Ascending aorta (tissue), 2 donors: ENCODE results near the gene ST8SIA1. TPM values are rescaled to one million over a fixed set of nuclear protein-coding genes. Genes with fewer than 3 reads are reported as not detected.
"Not testable (repeated sequence)": the region's sequence is repeated elsewhere in the genome, so short reads cannot be mapped to it uniquely, and the experiment has no call there.

ENCODE experiments used
- DNase-seq, 2 donors: peaks; one replicate each; pipeline ENCODE4 v3.0.0-alpha.2; 2019; ENCODE audit warnings: low spot score in 2 of 2
- H3K27ac ChIP-seq, 2 donors: fragments of 200-600 bp; sonication (generic); one replicate each; pipeline ENCODE4 v1.5.1; 2016 to 2017; ENCODE audit warnings: mild to moderate bottlenecking in 1 of 2
- H3K27me3 ChIP-seq: fragments of 200-600 bp; sonication (generic); one replicate; pipeline ENCODE4 v1.5.1; 2017
- H3K36me3 ChIP-seq, 2 donors: fragments of 200-600 bp; sonication (generic); one replicate each; pipeline ENCODE4 v1.5.1; 2016
- H3K4me1 ChIP-seq, 2 donors: fragments of 200-600 bp; sonication (generic); one replicate each; pipeline ENCODE4 v1.5.1; 2016 to 2017; ENCODE audit warnings: mild to moderate bottlenecking in 1 of 2
- H3K4me3 ChIP-seq, 2 donors: fragments of 200-600 bp; sonication (generic); one replicate each; pipeline ENCODE4 v1.5.1; 2016 to 2017; ENCODE audit warnings: mild to moderate bottlenecking in 1 of 2
- H3K9me3 ChIP-seq, 2 donors: fragments of 200-600 bp; sonication (generic); one replicate each; pipeline ENCODE4 v1.5.1; 2016
- CTCF ChIP-seq, 3 experiments: fragments of 200-600 bp in 2 of 3; fragments of 450-650 bp in 1 of 3; sonication (generic) in 2 of 3; IDR thresholded peaks; one replicate each; pipeline ENCODE4 v1.5.1; 2016 to 2019; ENCODE audit warnings: antibody characterized with exemption in 3 of 3, mild to moderate bottlenecking in 1 of 3, moderate library complexity in 1 of 3
- intact Hi-C: fragments of 100-400 bp; cut with DNase I; formaldehyde crosslinking; loops from one replicate; pipeline ENCODE4 v1.15.1; 2023
- total RNA-seq: library from RNA; depleted of rRNA; stranded (reverse); fragments of >200 nt; gene quantifications from one replicate; pipeline ENCODE4 v1.1.0, GENCODE V29; 2016

ST8SIA1 gene
- 9.7 TPM for total RNA-seq

GRCh38 chr12:22334410-22335100 lies at the start of gene ST8SIA1:
Gene ST8SIA1 (minus strand): TSS chr12:22334707. CDS start chr12:22334232, 475 bp downstream.
- Histone ChIP-seq H3K4me3 (peak within 1 kb of the TSS; percentile 59 to 73), H3K27ac (peak within 1 kb of the TSS; percentile 2 to 9), H3K9me3 (no peaks in the 10 kb centered on the region), H3K27me3 (no peaks in the 10 kb centered on the region), H3K36me3 (no peaks in the 10 kb centered on the region), H3K4me1 (no peaks in the 10 kb centered on the region)
- TF ChIP-seq CTCF (IDR thresholded peaks at IDR 0.05) = no peak
- DNase-seq = peak in 1 of 2 donors; percentile 63
- intact Hi-C loops = loop anchor here (1.0 to 5.0 kb wide), 4 partner anchors 57 to 251 kb away; no protein-coding TSS in a partner anchor

- H3K27me3 ChIP-seq = no peaks in the 10 kb centered on the region
- H3K9me3 ChIP-seq = no peaks in the 10 kb centered on the region
- intact Hi-C loops = no loop called here
- no peak overlapping the region for H3K27ac ChIP-seq
- no peak for DNase-seq
- no peaks in the 10 kb centered on the region for H3K36me3 ChIP-seq
- H3K4me1 ChIP-seq = no peaks in the 10 kb centered on the region
- H3K4me3 ChIP-seq = no peak overlapping the region
- TF ChIP-seq CTCF (IDR thresholded peaks at IDR 0.05) = no peak
Observed at GRCh38 chr12:22380031-22380430, 45.5 kb upstream of the ST8SIA1 start.

GRCh38 chr12:22377731-22378496 lies 43.4 kb upstream of the ST8SIA1 start:
- TF ChIP-seq CTCF (IDR thresholded peaks at IDR 0.05) = no peak
- Histone ChIP-seq H3K27ac (no peak overlapping the region), H3K4me1 (no peaks in the 10 kb centered on the region), H3K4me3 (no peak overlapping the region), H3K9me3 (no peaks in the 10 kb centered on the region), H3K36me3 (no peaks in the 10 kb centered on the region), H3K27me3 (no peaks in the 10 kb centered on the region)
- intact Hi-C loops = no loop called here
- DNase-seq = no peak

GRCh38 chr12:22376596-22377150 lies 42.2 kb upstream of the ST8SIA1 start:
- H3K27me3 ChIP-seq, H3K27ac ChIP-seq, H3K9me3 ChIP-seq, DNase-seq, H3K4me1 ChIP-seq, H3K4me3 ChIP-seq, H3K36me3 ChIP-seq, intact Hi-C loops: not testable (repeated sequence)

GRCh38 chr12:22374508-22374907 lies 40.0 kb upstream of the ST8SIA1 start:
- no peak for DNase-seq
- intact Hi-C loops = no loop called here
- Histone ChIP-seq H3K36me3 (no peaks in the 10 kb centered on the region), H3K27ac (no peak overlapping the region), H3K4me3 (no peak overlapping the region), H3K4me1 (no peaks in the 10 kb centered on the region), H3K27me3 (no peaks in the 10 kb centered on the region), H3K9me3 (no peaks in the 10 kb centered on the region)
- TF ChIP-seq CTCF (IDR thresholded peaks at IDR 0.05) = no peak

- Histone ChIP-seq H3K27ac (no peak overlapping the region), H3K27me3 (no peaks in the 10 kb centered on the region), H3K36me3 (no peaks in the 10 kb centered on the region), H3K9me3 (peaks cover 0 to 11% of the 10 kb centered on the region in 2 donors), H3K4me1 (no peaks in the 10 kb centered on the region), H3K4me3 (no peak overlapping the region)
- intact Hi-C loops = no loop called here
- DNase-seq = no peak
- TF ChIP-seq CTCF (IDR thresholded peaks at IDR 0.05) = no peak
Observed at GRCh38 chr12:22372277-22372837, 37.9 kb upstream of the ST8SIA1 start.
